Liver (tissue), 9 donors: Measurements from ENCODE around the gene NAV2. TPM values are rescaled to one million over a fixed set of nuclear protein-coding genes. Genes with fewer than 3 reads are reported as not detected.

Experiments used
- DNase-seq: peaks from one replicate; pipeline ENCODE4 v3.0.0-alpha.2; 2017; ENCODE audit warnings: low spot score
- H3K27ac ChIP-seq, 2 donors: one replicate each; pipeline ENCODE4 v1.7.0; 2013; ENCODE audit warnings: inconsistent platforms in 2 of 2, low read length in 2 of 2, control low read depth in 1 of 2, low read depth in 1 of 2, mild to moderate bottlenecking in 1 of 2
- H3K27me3 ChIP-seq, 4 donors: one replicate each; pipeline versions ENCODE4 v1.6.1 to v1.7.0; 2013; ENCODE audit warnings: low read length in 3 of 4, inconsistent platforms in 1 of 4, mild to moderate bottlenecking in 1 of 4, moderate library complexity in 1 of 4; ENCODE audit not compliant: control insufficient read depth in 4 of 4, insufficient read depth in 4 of 4
- H3K36me3 ChIP-seq, 4 donors: one replicate each; pipeline versions ENCODE4 v1.6.1 to v1.7.0; 2013; ENCODE audit warnings: low read length in 3 of 4, mild to moderate bottlenecking in 3 of 4, low read depth in 1 of 4, moderate library complexity in 1 of 4; ENCODE audit not compliant: control insufficient read depth in 4 of 4, insufficient read depth in 3 of 4
- H3K4me1 ChIP-seq, 4 donors: one replicate each; pipeline versions ENCODE4 v1.6.1 to v1.7.0; 2013; ENCODE audit warnings: low read length in 3 of 4, mild to moderate bottlenecking in 3 of 4, moderate library complexity in 1 of 4; ENCODE audit not compliant: control insufficient read depth in 4 of 4, insufficient read depth in 4 of 4
- H3K4me3 ChIP-seq, 3 donors: one replicate each; pipeline versions ENCODE4 v1.6.1 to v1.7.0; 2013; ENCODE audit warnings: low read length in 3 of 3, control low read depth in 1 of 3, low read depth in 1 of 3, mild to moderate bottlenecking in 1 of 3
- H3K9ac ChIP-seq, 2 donors: one replicate each; pipeline ENCODE4 v1.7.0; 2013; ENCODE audit warnings: low read length in 2 of 2, mild to moderate bottlenecking in 2 of 2, moderate library complexity in 2 of 2, control low read depth in 1 of 2, low read depth in 1 of 2
- H3K9me3 ChIP-seq, 4 donors: one replicate each; pipeline versions ENCODE4 v1.6.1 to v1.7.0; 2013; ENCODE audit warnings: low read length in 3 of 4; ENCODE audit not compliant: control insufficient read depth in 4 of 4
- EGR1 ChIP-seq, 2 donors: IDR thresholded peaks; 2 replicates each; pipeline ENCODE4 v1.6.1; 2016 to 2018; ENCODE audit warnings: antibody characterized with exemption in 2 of 2, low read depth in 2 of 2
- FOXA1 ChIP-seq: IDR thresholded peaks from 2 replicates; pipeline ENCODE4 v1.6.1; 2016; ENCODE audit warnings: antibody characterized with exemption
- FOXA2 ChIP-seq: IDR thresholded peaks from 2 replicates; pipeline ENCODE4 v1.6.1; 2016; ENCODE audit warnings: antibody characterized with exemption
- HNF4A ChIP-seq, 2 donors: conservative IDR thresholded peaks; 2 replicates each; pipeline ENCODE4 v1.6.1; 2016; ENCODE audit warnings: antibody characterized with exemption in 2 of 2, mild to moderate bottlenecking in 2 of 2
- HNF4G ChIP-seq: IDR thresholded peaks from 2 replicates; pipeline ENCODE4 v1.6.1; 2016; ENCODE audit warnings: antibody characterized with exemption
- NR2F2 ChIP-seq: IDR thresholded peaks from 2 replicates; pipeline ENCODE4 v1.6.1; 2016; ENCODE audit warnings: antibody characterized with exemption
- RXRA ChIP-seq, 2 donors: IDR thresholded peaks; 2 replicates each; pipeline ENCODE4 v1.6.1; 2017 to 2018; ENCODE audit warnings: antibody characterized with exemption in 2 of 2, mild to moderate bottlenecking in 1 of 2
- SP1 ChIP-seq: IDR thresholded peaks from 2 replicates; pipeline ENCODE4 v1.6.1; 2018; ENCODE audit warnings: antibody characterized with exemption, mild to moderate bottlenecking
- YY1 ChIP-seq: IDR thresholded peaks from 2 replicates; pipeline ENCODE4 v1.6.1; 2016; ENCODE audit warnings: antibody characterized with exemption, mild to moderate bottlenecking
- whole genome bisulfite sequencing: extraction: QIAGEN DNeasy Blood & Tissue Kit; methylation state at CpG from one replicate; pipeline ENCODE4 v1.1.7; 2013; 5-methylcytosine and 5-hydroxymethylcytosine counted together
- polyA plus RNA-seq, 2 donors: library from polyadenylated mRNA; stranded (reverse) in 1 of 2; unstranded in 1 of 2; fragments of 200-250 nt in 1 of 2; fragments of >200 nt in 1 of 2; fragmentation: Nextera tagmentation in 1 of 2; extraction: Ambion mirVana in 1 of 2; gene quantifications; one replicate each; pipeline versions ENCODE4 v1.2.1 to v1.2.3, GENCODE V29; 2013 to 2015
- total RNA-seq, 2 donors: library from RNA; depleted of rRNA; stranded (reverse); fragments of >200 nt; gene quantifications; one replicate each; pipeline ENCODE4 v1.2.3, GENCODE V29; 2014
- TF ChIP-seq, protein P1 (sequence below): IDR thresholded peaks from 2 replicates; pipeline ENCODE4 v1.6.1; 2016; ENCODE audit warnings: antibody characterized with exemption, mild to moderate bottlenecking
- TF ChIP-seq, protein P2 (sequence below): fragments of 150-350 bp; IDR thresholded peaks from 2 replicates; pipeline ENCODE4 v1.5.1; 2017; ENCODE audit warnings: improper control_type of control experiment, low read depth, low read length; ENCODE audit not compliant: missing input control
- TF ChIP-seq, protein P3 (sequence below): IDR thresholded peaks from 2 replicates; pipeline ENCODE4 v1.6.1; 2016; ENCODE audit warnings: antibody characterized with exemption
- donor health status: healthy.
- donor health status: healthy.
- donor health status: healthy.
- donor health status: healthy.
- donor health status: healthy.

NAV2 gene
- total and polyA plus RNA-seq, 4 donors = 6.3 to 20.5 (median 11.6) TPM

DNA sequence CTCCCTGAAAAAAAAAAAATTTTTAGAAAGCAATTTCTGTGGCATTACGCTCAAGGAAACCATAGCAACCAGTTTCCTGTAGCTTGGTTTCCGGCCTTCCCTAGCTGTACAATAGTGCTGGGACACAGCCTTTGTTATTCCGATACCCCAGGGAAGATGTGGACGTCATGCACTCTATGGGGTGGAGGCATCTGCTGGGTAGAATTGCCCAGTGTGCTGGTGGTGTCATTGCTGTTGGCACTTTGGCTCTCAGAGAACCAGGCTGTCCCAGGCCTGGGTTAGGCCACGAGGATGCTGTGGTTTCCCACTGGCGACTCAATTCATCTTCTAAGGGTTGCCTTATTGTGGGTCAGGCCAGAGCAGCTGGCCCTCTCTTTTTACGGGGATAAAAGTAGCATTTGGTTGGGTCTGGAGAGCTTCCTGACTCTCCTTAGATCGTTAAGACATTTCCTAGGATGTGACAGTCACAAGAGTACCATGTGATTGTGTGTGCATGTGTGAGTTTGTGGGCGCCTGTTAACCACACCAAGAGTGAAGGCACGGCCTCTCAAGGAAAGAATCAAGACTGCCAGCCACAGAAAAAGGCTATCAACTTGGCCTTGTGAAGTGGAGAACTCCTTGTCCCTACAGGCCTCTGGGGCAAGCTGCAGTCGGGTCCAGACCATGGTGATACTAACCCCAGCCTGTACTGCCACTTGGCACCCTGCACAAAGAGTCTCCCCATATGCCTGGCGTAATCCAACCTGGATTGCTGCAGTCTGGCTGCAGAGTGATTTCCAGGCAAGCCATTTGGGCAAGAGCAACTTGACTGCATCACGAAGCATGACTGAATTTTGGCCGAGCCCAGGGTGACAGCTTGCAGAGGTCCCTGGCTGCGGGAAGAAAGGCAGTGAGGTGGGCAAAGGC is 35.9 kb upstream of the NAV2 start:
- H3K4me3 ChIP-seq = no peak overlapping the region
- H3K9ac ChIP-seq = no peak overlapping the region
- peaks cover 0 to 16% (median 3%) of the 10 kb centered on the region in 4 donors for H3K4me1 ChIP-seq
- no peak for DNase-seq
- WGBS = 82% methylated on average over 15 of the region's 15 CpGs
- H3K27me3 ChIP-seq = no peaks in the 10 kb centered on the region
- no peak overlapping the region for H3K27ac ChIP-seq
- TF ChIP-seq SP1 (peak; percentile 30), RXRA (IDR thresholded peaks at IDR 0.05) (no peak)
- no peaks in the 10 kb centered on the region for H3K9me3 ChIP-seq
- no peaks in the 10 kb centered on the region for H3K36me3 ChIP-seq

DNA sequence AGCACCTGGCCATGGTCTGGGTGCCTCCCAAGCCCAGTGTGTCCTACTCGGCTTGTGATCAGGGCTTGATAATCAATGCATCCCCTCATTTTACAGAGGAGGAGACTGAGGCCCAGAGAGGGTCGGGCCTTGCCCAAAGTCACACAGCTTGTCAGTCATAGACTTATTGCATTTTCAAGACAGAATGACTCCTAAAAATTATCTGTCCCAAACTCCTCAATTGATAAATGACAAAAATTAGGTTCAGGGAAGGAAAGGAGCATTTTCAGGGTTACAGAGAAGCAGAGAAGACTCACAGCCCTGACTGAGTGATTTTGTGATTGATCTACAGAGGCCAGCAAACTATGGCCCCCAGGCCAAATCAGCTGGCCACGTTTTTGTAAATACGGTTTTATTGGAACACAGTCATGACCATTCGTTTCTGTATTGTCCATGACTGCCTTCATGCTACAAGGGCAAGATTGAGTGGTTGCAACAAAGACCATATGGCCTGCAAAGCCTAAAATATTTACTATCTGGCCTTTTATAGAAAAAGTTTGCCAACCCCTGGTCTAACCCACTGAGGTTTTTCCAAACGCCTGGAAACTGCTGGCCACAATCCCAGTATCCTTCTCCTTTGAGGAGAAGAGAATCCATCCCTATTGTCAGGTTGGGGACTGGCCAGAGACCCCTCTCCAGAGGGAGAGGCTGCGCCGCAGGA is 35.1 kb upstream of the NAV2 start:
- no peak for DNase-seq
- H3K4me3 ChIP-seq = no peak overlapping the region
- no peaks in the 10 kb centered on the region for H3K27me3 ChIP-seq
- no peaks in the 10 kb centered on the region for H3K9me3 ChIP-seq
- no peak overlapping the region for H3K9ac ChIP-seq
- peaks cover 0 to 15% (median 3%) of the 10 kb centered on the region in 4 donors for H3K4me1 ChIP-seq
- H3K27ac ChIP-seq = no peak overlapping the region
- no peaks in the 10 kb centered on the region for H3K36me3 ChIP-seq
- WGBS = 77% methylated on average over 8 of the region's 8 CpGs
- no peak for TF ChIP-seq RXRA (IDR thresholded peaks at IDR 0.05)
- no peak for TF ChIP-seq FOXA1
- no peak for TF ChIP-seq HNF4A (conservative IDR thresholded peaks at IDR 0.05)
- TF ChIP-seq YY1 = no peak
- no peak for TF ChIP-seq EGR1 (IDR thresholded peaks at IDR 0.05; ENCODE audit: low read depth in 2 of 2)
- no peak for TF ChIP-seq FOXA2
- TF ChIP-seq, protein P1, sequence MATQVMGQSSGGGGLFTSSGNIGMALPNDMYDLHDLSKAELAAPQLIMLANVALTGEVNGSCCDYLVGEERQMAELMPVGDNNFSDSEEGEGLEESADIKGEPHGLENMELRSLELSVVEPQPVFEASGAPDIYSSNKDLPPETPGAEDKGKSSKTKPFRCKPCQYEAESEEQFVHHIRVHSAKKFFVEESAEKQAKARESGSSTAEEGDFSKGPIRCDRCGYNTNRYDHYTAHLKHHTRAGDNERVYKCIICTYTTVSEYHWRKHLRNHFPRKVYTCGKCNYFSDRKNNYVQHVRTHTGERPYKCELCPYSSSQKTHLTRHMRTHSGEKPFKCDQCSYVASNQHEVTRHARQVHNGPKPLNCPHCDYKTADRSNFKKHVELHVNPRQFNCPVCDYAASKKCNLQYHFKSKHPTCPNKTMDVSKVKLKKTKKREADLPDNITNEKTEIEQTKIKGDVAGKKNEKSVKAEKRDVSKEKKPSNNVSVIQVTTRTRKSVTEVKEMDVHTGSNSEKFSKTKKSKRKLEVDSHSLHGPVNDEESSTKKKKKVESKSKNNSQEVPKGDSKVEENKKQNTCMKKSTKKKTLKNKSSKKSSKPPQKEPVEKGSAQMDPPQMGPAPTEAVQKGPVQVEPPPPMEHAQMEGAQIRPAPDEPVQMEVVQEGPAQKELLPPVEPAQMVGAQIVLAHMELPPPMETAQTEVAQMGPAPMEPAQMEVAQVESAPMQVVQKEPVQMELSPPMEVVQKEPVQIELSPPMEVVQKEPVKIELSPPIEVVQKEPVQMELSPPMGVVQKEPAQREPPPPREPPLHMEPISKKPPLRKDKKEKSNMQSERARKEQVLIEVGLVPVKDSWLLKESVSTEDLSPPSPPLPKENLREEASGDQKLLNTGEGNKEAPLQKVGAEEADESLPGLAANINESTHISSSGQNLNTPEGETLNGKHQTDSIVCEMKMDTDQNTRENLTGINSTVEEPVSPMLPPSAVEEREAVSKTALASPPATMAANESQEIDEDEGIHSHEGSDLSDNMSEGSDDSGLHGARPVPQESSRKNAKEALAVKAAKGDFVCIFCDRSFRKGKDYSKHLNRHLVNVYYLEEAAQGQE = no peak
- TF ChIP-seq, protein P2, sequence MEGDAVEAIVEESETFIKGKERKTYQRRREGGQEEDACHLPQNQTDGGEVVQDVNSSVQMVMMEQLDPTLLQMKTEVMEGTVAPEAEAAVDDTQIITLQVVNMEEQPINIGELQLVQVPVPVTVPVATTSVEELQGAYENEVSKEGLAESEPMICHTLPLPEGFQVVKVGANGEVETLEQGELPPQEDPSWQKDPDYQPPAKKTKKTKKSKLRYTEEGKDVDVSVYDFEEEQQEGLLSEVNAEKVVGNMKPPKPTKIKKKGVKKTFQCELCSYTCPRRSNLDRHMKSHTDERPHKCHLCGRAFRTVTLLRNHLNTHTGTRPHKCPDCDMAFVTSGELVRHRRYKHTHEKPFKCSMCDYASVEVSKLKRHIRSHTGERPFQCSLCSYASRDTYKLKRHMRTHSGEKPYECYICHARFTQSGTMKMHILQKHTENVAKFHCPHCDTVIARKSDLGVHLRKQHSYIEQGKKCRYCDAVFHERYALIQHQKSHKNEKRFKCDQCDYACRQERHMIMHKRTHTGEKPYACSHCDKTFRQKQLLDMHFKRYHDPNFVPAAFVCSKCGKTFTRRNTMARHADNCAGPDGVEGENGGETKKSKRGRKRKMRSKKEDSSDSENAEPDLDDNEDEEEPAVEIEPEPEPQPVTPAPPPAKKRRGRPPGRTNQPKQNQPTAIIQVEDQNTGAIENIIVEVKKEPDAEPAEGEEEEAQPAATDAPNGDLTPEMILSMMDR = no peak
- no peak for TF ChIP-seq HNF4G
- TF ChIP-seq, protein P3, sequence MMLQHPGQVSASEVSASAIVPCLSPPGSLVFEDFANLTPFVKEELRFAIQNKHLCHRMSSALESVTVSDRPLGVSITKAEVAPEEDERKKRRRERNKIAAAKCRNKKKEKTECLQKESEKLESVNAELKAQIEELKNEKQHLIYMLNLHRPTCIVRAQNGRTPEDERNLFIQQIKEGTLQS = no peak
- no peak for TF ChIP-seq NR2F2
